Measurements from ENCODE around the gene RAPGEF5.
"Not testable (repeated sequence)": the region's sequence is repeated elsewhere in the genome, so short reads cannot be mapped to it uniquely, and the experiment has no call there.

RAPGEF5 gene

DNA sequence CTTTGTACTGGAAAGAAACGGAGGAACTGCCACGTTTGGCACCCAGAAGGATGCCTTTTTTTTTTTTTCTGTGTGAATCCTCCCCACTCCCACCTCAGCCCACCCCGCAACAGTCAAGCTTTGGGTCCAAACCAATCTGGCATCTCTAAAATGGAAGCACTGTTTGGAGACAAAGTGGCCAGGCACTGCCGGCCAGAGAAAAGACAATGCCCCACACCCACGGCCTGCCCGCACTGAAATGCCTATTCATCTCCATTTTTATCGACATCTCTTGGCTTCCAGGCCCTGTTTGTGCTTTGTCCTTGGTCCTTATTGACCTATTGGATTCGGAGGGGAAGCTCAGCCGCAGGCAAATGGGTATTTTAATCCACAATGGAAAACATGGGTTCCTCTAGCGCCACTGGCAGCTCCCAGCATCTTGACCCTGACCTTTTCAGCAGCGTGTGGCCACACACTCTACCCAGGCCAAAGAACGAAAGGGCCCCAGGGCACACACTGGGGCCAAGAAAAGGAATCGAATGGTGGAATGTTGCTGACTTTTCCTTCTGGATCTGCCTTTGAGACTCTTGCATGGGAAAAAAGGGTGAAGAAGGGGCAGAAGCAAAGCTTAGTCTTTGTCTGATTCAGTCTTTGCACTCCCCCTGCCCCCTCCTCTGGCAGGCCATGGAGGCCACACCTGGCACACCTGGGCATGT, 248.7 kb downstream of the RAPGEF5 start:
- no peak for TF ChIP-seq POLR2A (IDR thresholded peaks at IDR 0.05; ENCODE audit: low read depth, low read length)
- FAIRE-seq: no peak
- no peak for DNase-seq (ENCODE audit: insufficient read length, low spot score)

GRCh38 chr7:22105550-22105949, 251.4 kb downstream of the RAPGEF5 start:
- no peak for TF ChIP-seq POLR2A (IDR thresholded peaks at IDR 0.05; ENCODE audit: low read depth, low read length)
- DNase-seq (ENCODE audit: insufficient read length, low spot score) (no peak), FAIRE-seq (no peak)

- FAIRE-seq (no peak), DNase-seq (ENCODE audit: insufficient read length, low spot score) (no peak)
- no peak for TF ChIP-seq POLR2A (IDR thresholded peaks at IDR 0.05; ENCODE audit: low read depth, low read length)
Measured at GRCh38 chr7:22094413-22095342, 262.3 kb downstream of the RAPGEF5 start.

GRCh38 chr7:22093936-22094335, 263.0 kb downstream of the RAPGEF5 start:
- TF ChIP-seq POLR2A (IDR thresholded peaks at IDR 0.05; ENCODE audit: low read depth, low read length): no peak
- FAIRE-seq (no peak), DNase-seq (ENCODE audit: insufficient read length, low spot score) (no peak)

- no peak for TF ChIP-seq POLR2A (IDR thresholded peaks at IDR 0.05; ENCODE audit: low read depth, low read length)
- no peak for FAIRE-seq
Measured at GRCh38 chr7:22093001-22093400, 264.0 kb downstream of the RAPGEF5 start.

DNA sequence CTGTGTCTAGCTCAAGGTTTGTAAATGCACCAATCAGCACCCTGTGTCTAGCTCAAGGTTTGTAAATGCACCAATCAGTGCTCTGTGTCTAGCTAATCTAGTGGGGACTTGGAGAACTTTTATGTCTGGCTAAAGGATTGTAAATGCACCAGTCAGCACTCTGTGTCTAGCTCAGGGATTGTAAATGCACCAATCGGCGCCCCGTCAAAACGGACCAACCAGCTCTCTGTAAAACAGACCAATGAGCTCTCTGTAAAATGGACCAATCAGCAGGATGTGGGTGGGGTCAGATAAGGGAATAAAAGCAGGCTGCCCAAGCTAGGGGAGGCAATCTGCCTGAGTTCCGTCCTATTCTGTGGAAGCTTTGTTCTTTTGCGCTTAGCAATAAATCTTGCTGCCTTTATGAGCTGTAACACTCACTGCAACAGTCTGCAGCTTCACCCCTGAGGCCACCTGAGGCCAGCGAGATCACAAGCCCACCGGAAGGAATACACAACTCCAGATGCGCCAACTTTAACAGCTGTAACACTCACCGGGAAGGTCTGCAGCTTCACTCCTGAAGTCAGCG, 265.9 kb downstream of the RAPGEF5 start:
- FAIRE-seq; DNase-seq (ENCODE audit: insufficient read length, low spot score): not testable (repeated sequence)

More at GRCh38 chr7:22093001-22093400, 264.0 kb downstream of the RAPGEF5 start:
- DNase-seq (ENCODE audit: insufficient read length, low spot score): no peak

- DNase-seq (ENCODE audit: insufficient read length, low spot score) (no peak), FAIRE-seq (no peak)
- TF ChIP-seq POLR2A (IDR thresholded peaks at IDR 0.05; ENCODE audit: low read depth, low read length): no peak
Measured at GRCh38 chr7:22090512-22090911, 266.4 kb downstream of the RAPGEF5 start.

DNA sequence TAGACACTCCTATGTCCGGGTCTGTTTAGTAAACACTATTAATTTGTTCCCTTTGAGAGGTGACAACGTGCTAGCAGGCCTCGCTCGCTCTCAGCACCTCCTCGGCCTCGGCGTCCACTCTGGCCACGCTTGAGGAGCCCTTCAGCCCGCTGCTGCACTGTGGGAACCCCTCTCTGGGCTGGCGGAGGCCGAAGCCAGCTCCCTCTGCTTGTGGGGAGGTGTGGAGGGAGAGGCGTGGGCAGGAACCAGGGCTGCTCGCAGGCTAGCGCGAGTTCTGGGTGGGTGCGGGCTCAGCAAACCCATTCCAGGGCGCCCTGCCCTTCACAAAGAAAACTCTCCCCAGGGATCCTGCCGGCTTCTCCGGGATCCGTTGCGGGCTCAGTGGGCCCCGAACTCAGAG, 266.8 kb downstream of the RAPGEF5 start:
- no peak for FAIRE-seq
- TF ChIP-seq POLR2A (IDR thresholded peaks at IDR 0.05; ENCODE audit: low read depth, low read length): no peak
- no peak for DNase-seq (ENCODE audit: insufficient read length, low spot score)

- FAIRE-seq (no peak), DNase-seq (ENCODE audit: insufficient read length, low spot score) (no peak)
- TF ChIP-seq POLR2A (IDR thresholded peaks at IDR 0.05; ENCODE audit: low read depth, low read length): no peak
Measured at GRCh38 chr7:22088827-22089226, 268.1 kb downstream of the RAPGEF5 start.

DNA sequence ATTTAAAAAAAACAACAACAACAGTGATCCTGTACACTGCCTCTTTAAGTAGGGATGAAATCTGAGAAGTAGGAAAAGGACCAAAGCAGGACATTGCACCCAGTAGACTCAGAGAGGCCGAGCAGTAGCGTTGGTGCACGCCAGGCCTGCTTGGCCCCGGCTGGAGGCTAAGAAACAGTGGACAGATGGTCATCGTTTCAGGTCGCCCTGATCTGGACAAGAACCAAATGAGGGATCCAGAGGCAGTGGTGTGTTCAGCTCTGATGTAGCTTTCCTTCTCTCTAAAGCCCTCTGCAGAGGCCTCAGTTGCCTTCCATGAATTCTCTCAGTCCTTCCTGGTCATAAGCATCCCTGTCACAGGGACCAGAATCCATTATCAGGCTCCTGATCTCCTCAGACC, 269.1 kb downstream of the RAPGEF5 start:
- DNase-seq (ENCODE audit: insufficient read length, low spot score): no peak
- TF ChIP-seq POLR2A (IDR thresholded peaks at IDR 0.05; ENCODE audit: low read depth, low read length): no peak
- FAIRE-seq: no peak

GRCh38 chr7:22083704-22084240, 273.2 kb downstream of the RAPGEF5 start:
- no peak for TF ChIP-seq POLR2A (IDR thresholded peaks at IDR 0.05; ENCODE audit: low read depth, low read length)
- FAIRE-seq: no peak
- no peak for DNase-seq (ENCODE audit: insufficient read length, low spot score)

- DNase-seq (ENCODE audit: insufficient read length, low spot score): peak; percentile 96
- no peak for FAIRE-seq
- TF ChIP-seq POLR2A (IDR thresholded peaks at IDR 0.05; ENCODE audit: low read depth, low read length): peak; percentile 65
Measured at GRCh38 chr7:22082886-22083703, 273.9 kb downstream of the RAPGEF5 start.

- TF ChIP-seq POLR2A (IDR thresholded peaks at IDR 0.05; ENCODE audit: low read depth, low read length): no peak
- FAIRE-seq (no peak), DNase-seq (ENCODE audit: insufficient read length, low spot score) (no peak)
Measured at GRCh38 chr7:22082553-22082885, 274.4 kb downstream of the RAPGEF5 start.

DNA sequence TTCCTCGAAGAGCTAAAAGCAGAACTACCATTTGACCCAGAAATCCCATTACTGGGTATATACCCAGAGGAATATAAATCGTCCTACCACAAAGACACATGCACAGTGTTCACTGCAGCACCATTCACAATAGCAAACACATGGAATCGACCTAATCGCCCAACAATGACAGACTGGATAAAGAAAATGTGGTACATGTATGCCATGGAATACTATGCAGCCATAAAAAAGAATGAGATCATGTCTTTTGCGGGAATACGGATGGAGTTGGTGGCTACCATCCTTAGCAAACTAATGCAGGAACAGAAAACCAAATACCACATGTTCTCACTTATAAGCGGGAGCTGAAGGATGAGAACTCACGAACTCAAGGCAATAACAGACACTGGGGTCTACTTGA, 276.7 kb downstream of the RAPGEF5 start:
- FAIRE-seq; DNase-seq (ENCODE audit: insufficient read length, low spot score): not testable (repeated sequence)

GRCh38 chr7:22078872-22079271, 278.1 kb downstream of the RAPGEF5 start:
- FAIRE-seq: not testable (repeated sequence)

More at GRCh38 chr7:22078872-22079271, 278.1 kb downstream of the RAPGEF5 start:
- not testable (repeated sequence) for DNase-seq (ENCODE audit: insufficient read length, low spot score)
